ENCODE results near the gene MKLN1. TPM values are rescaled to one million over a fixed set of nuclear protein-coding genes. Genes with fewer than 3 reads are reported as not detected.

MKLN1 gene
- total RNA-seq, 1 experiment from 2014 or later = 34.3 TPM

- no peak overlapping the region for H3K4ac ChIP-seq (ENCODE audit: low read depth, low read length)
- no peak overlapping the region for H2BK15ac ChIP-seq (ENCODE audit: low read depth, low read length)
- H3K9ac ChIP-seq (ENCODE audit: extremely low read depth, insufficient read length, low read length) = no peak overlapping the region
- no peak overlapping the region for H4K91ac ChIP-seq (ENCODE audit: insufficient read length, low read depth, low read length)
- no CpG with 5 or more reads among the region's 1 CpG for WGBS (ENCODE audit: extremely low coverage, insufficient read length, low lambda C conversion rate)
- peaks cover 35 to 48% (median 46%) of the 10 kb centered on the region in 3 experiments for H3K36me3 Mint-ChIP-seq (ENCODE audit: insufficient read depth in 1 of 3, low read depth in 3 of 3)
- no peaks in the 10 kb centered on the region for H3K27me3 Mint-ChIP-seq (ENCODE audit: low read depth)
- H3K18ac ChIP-seq (ENCODE audit: insufficient read length, low read depth, low read length) = no peak overlapping the region
- no peak overlapping the region for H3T11ph ChIP-seq (ENCODE audit: low read length)
- TF ChIP-seq CTCF (conservative IDR thresholded peaks at IDR 0.05) = no peak
- DNase-seq = no peak
- H3K4me2 ChIP-seq (ENCODE audit: insufficient read depth, insufficient read length, low read length) = no peak overlapping the region
- H4K8ac ChIP-seq (replicated peaks; ENCODE audit: insufficient read length, low read depth, low read length) = no peak overlapping the region
- no peak overlapping the region for H3K4me3 Mint-ChIP-seq
- H3K14ac ChIP-seq (ENCODE audit: insufficient read depth, low read length) = no peak overlapping the region
- no peaks in the 10 kb centered on the region for H3K79me1 ChIP-seq (ENCODE audit: insufficient read depth, low read depth, low read length, poor library complexity, severe bottlenecking)
- no peaks in the 10 kb centered on the region for H3K27me3 ChIP-seq (ENCODE audit: insufficient read depth, low read length)
- no peak overlapping the region for H3K27ac Mint-ChIP-seq
- H3K23me2 ChIP-seq (ENCODE audit: insufficient read length, low read depth, low read length, poor library complexity, severe bottlenecking) = no peaks in the 10 kb centered on the region
- no peak overlapping the region for H2BK20ac ChIP-seq (ENCODE audit: low read depth, low read length, poor library complexity, severe bottlenecking)
- H3K27ac ChIP-seq (ENCODE audit: insufficient read length, low read depth, low read length) = no peak overlapping the region
- H2AFZ ChIP-seq (ENCODE audit: low read length) = no peak overlapping the region
- H2BK12ac ChIP-seq (ENCODE audit: insufficient read length, low read depth, low read length) = no peak overlapping the region
- peaks cover 19 to 23% of the 10 kb centered on the region in 2 experiments for H3K9me3 Mint-ChIP-seq
- no peak overlapping the region for H3K56ac ChIP-seq (ENCODE audit: insufficient read length, low read depth, low read length)
- peaks cover 4 to 7% of the 10 kb centered on the region in 2 experiments; a peak in 2 of 4 replicates for H3K4me1 Mint-ChIP-seq
- no peaks in the 10 kb centered on the region for H3K79me2 ChIP-seq (ENCODE audit: insufficient read depth, low read length)
- no peak overlapping the region for H2BK5ac ChIP-seq (ENCODE audit: insufficient read length, low read length)
- H2AK5ac ChIP-seq (ENCODE audit: insufficient read length, low read length) = no peak overlapping the region
- H3K9me3 ChIP-seq (ENCODE audit: control insufficient read depth, low read depth, low read length) = no peaks in the 10 kb centered on the region
- no peaks in the 10 kb centered on the region for H4K20me1 ChIP-seq (ENCODE audit: control insufficient read depth, insufficient read depth, insufficient read length)
- no peak overlapping the region for H4K5ac ChIP-seq (ENCODE audit: insufficient read length, low read depth, low read length)
- H2BK120ac ChIP-seq (ENCODE audit: low read depth, low read length, poor library complexity, severe bottlenecking) = no peak overlapping the region
- H3K23ac ChIP-seq (ENCODE audit: insufficient read length, low read depth, low read length) = no peak overlapping the region
- H3K4me1 ChIP-seq (ENCODE audit: insufficient read depth, low read length) = no peaks in the 10 kb centered on the region
Observed at GRCh38 chr7:131400681-131401176, 73.1 kb downstream of the MKLN1 start.
